ENCODE measurements around the gene AOPEP. TPM values are rescaled to one million over a fixed set of nuclear protein-coding genes. Genes with fewer than 3 reads are reported as not detected.

AOPEP gene
- total RNA-seq, 4 donors from 2014 or later = 80.7 to 428 (median 126) TPM

DNA sequence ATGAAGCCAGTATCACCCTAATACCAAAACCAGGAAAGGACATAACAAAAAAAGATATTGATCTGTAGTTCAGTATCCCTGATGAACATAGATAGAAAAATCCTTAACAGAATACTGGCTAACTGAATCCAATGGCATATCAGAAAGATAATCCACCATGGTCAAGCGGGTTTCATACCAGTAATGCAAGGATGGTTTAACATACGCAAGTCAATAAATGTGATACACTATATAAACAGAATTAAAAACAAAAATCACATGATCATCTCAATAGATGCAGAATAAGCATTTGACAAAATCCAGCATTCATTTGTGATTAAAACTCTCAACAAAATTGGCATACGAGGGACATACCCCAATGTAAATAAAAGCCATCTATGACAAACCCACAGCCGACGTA lies 110.9 kb downstream of the AOPEP start:
- Histone ChIP-seq H3K27ac (no peak overlapping the region), H3K27me3 (no peaks in the 10 kb centered on the region), H3K4me3 (no peak overlapping the region), H3K9me3 (peaks cover 0 to 6% of the 10 kb centered on the region in 2 donors), H3K36me3 (no peaks in the 10 kb centered on the region), H3K4me1 (peaks cover 0 to under 1% of the 10 kb centered on the region in 2 donors)
- no peak for TF ChIP-seq POLR2A (IDR thresholded peaks at IDR 0.05)
- TF ChIP-seq, protein P1, sequence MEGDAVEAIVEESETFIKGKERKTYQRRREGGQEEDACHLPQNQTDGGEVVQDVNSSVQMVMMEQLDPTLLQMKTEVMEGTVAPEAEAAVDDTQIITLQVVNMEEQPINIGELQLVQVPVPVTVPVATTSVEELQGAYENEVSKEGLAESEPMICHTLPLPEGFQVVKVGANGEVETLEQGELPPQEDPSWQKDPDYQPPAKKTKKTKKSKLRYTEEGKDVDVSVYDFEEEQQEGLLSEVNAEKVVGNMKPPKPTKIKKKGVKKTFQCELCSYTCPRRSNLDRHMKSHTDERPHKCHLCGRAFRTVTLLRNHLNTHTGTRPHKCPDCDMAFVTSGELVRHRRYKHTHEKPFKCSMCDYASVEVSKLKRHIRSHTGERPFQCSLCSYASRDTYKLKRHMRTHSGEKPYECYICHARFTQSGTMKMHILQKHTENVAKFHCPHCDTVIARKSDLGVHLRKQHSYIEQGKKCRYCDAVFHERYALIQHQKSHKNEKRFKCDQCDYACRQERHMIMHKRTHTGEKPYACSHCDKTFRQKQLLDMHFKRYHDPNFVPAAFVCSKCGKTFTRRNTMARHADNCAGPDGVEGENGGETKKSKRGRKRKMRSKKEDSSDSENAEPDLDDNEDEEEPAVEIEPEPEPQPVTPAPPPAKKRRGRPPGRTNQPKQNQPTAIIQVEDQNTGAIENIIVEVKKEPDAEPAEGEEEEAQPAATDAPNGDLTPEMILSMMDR (IDR thresholded peaks at IDR 0.05) = no peak
- intact Hi-C loops (cut with DNase I; ENCODE audit: low total_unique reads) = no loop called here
- no peak for DNase-seq

DNA sequence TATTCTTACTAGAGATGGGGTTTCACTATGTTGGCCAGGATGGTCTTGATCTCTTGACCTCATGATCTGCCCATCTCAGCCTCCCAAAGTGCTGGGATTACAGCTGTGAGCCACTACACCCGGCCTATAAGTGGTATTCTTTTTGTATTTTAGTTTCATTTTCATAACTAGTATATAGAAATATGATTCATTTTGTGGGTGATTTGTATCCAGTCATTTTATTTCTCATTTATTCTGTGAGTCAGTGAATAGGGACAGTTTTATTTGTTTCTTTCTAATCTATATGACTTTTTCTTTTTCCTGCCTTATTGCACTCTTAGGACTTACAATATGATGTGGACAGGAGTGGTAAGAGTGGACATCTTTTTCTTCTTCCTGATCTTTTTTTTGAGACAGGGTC lies 112.9 kb downstream of the AOPEP start:
- Histone ChIP-seq H3K4me1 (no peaks in the 10 kb centered on the region), H3K27ac (no peak overlapping the region), H3K27me3 (no peaks in the 10 kb centered on the region), H3K4me3 (no peak overlapping the region), H3K9me3 (peaks cover 0 to 6% of the 10 kb centered on the region in 2 donors), H3K36me3 (no peaks in the 10 kb centered on the region)
- intact Hi-C loops (cut with DNase I; ENCODE audit: low total_unique reads) = no loop called here
- no peak for TF ChIP-seq POLR2A (IDR thresholded peaks at IDR 0.05)
- TF ChIP-seq, protein P1 (IDR thresholded peaks at IDR 0.05) = no peak
- no peak for DNase-seq

DNA sequence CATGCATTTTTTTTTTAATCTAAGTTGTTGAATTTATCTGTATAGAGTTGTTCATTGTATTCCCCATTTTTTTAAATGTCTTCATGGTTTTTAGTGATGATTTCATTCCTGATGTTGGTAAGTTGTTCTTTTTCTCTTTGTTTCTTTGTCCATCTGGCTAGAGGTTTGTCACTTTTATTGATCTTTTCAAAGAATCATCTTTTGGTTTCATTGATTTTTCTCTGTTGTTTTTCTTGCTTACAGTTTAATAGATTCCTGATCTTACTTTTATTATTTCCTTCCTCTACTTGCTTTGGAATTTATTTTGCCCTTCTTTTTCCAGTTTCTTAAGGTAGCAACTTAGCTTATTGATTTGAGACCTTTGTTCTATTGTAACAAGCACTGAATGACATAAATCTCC lies 114.2 kb downstream of the AOPEP start:
- intact Hi-C loops (cut with DNase I; ENCODE audit: low total_unique reads) = no loop called here
- no peak overlapping the region for H3K4me3 ChIP-seq
- TF ChIP-seq, protein P1 (IDR thresholded peaks at IDR 0.05) = no peak
- no peak for TF ChIP-seq POLR2A (IDR thresholded peaks at IDR 0.05)
- peaks cover 0 to 6% of the 10 kb centered on the region in 2 donors for H3K9me3 ChIP-seq
- no peaks in the 10 kb centered on the region for H3K36me3 ChIP-seq
- no peak for DNase-seq
- no peaks in the 10 kb centered on the region for H3K27me3 ChIP-seq
- H3K27ac ChIP-seq = no peak overlapping the region
- no peaks in the 10 kb centered on the region for H3K4me1 ChIP-seq

DNA sequence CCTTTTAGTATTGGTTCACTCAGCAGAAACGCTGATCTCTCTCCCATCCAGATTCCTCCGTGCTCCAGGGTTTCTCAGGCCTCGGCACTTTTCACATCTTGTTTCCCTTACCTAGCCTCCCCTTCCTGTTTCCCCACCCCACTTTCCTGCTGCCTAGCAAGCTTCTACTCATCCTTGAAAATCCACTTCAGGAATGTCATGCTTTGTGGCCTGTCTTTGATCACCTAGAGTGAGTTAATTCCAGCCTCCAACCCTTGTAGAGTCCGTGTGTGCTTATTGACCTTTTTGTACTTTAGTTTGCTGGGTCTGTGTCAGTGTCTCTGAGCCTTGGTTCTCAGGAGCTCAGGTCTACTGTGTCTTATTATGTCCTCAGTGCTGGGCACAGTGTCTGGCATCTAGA lies 116.6 kb downstream of the AOPEP start:
- Histone ChIP-seq H3K27me3 (no peaks in the 10 kb centered on the region), H3K4me1 (no peaks in the 10 kb centered on the region)
- no peak for DNase-seq

DNA sequence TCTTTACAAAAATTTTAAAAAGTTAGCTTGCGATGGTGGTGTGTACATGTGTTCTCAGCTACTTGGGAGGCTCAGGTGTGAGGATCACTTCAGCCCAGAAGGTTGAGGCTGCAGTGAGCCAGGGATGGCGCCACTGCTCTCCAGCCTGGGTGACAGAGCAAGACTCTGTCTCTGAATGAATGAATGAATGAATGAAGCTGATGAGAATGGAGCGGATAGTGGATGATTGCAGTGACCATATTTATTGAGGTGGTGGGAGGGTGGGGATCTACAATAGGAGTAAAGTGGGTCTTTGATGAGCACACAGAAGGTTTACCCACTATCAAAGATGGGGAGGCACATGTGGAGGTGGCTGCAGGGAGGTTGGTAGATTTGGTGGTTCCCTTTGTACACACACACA lies 120.2 kb downstream of the AOPEP start:
- DNase-seq = no peak
- H3K36me3 ChIP-seq = no peaks in the 10 kb centered on the region
- H3K4me3 ChIP-seq = no peak overlapping the region
- H3K9me3 ChIP-seq = no peaks in the 10 kb centered on the region
- H3K27me3 ChIP-seq = no peaks in the 10 kb centered on the region
- no peak overlapping the region for H3K27ac ChIP-seq
- intact Hi-C loops (cut with DNase I; ENCODE audit: low total_unique reads) = no loop called here
- TF ChIP-seq, protein P1 (IDR thresholded peaks at IDR 0.05) = no peak
- TF ChIP-seq POLR2A (IDR thresholded peaks at IDR 0.05) = no peak
- H3K4me1 ChIP-seq = no peaks in the 10 kb centered on the region

More for the DNA sequence above, 116.6 kb downstream of the AOPEP start:
- no peak overlapping the region for H3K27ac ChIP-seq
- no peak overlapping the region for H3K4me3 ChIP-seq
- H3K36me3 ChIP-seq = no peaks in the 10 kb centered on the region
- TF ChIP-seq POLR2A (IDR thresholded peaks at IDR 0.05) = no peak
- TF ChIP-seq, protein P1 (IDR thresholded peaks at IDR 0.05) = no peak
- intact Hi-C loops (cut with DNase I; ENCODE audit: low total_unique reads) = no loop called here
- H3K9me3 ChIP-seq = peaks cover 0 to 6% of the 10 kb centered on the region in 2 donors

Measured in uterus (tissue), 4 donors.